Measurements from ENCODE around the gene OXSR1.

OXSR1 gene

DNA sequence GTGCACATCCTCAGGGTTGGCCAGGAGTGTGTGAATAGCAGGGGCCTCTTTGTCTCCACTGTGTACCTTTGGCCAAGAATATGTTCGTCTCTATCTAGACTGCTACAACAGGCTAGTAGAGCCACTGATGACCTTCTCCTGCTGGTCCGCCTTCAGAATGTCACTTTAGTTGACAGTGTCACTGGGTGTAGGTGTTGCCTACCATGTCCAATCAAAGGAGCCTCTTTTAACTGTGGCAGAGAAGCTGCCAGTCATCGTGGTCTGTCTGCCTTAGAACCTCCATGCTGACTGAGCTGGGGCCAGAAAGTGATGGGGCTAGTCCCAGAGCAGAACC, 40.1 kb downstream of the OXSR1 start:
- TF ChIP-seq, protein P1, sequence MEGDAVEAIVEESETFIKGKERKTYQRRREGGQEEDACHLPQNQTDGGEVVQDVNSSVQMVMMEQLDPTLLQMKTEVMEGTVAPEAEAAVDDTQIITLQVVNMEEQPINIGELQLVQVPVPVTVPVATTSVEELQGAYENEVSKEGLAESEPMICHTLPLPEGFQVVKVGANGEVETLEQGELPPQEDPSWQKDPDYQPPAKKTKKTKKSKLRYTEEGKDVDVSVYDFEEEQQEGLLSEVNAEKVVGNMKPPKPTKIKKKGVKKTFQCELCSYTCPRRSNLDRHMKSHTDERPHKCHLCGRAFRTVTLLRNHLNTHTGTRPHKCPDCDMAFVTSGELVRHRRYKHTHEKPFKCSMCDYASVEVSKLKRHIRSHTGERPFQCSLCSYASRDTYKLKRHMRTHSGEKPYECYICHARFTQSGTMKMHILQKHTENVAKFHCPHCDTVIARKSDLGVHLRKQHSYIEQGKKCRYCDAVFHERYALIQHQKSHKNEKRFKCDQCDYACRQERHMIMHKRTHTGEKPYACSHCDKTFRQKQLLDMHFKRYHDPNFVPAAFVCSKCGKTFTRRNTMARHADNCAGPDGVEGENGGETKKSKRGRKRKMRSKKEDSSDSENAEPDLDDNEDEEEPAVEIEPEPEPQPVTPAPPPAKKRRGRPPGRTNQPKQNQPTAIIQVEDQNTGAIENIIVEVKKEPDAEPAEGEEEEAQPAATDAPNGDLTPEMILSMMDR (IDR thresholded peaks at IDR 0.05; ENCODE audit: low read depth, low read length), result no peak
- no peak for DNase-seq (ENCODE audit: extremely low read depth, low read depth)

- DNase-seq (ENCODE audit: extremely low read depth, low read depth), result no peak
- TF ChIP-seq, protein P1 (IDR thresholded peaks at IDR 0.05; ENCODE audit: low read depth, low read length), result no peak
Observed at GRCh38 chr3:38207254-38208003, 42.1 kb downstream of the OXSR1 start.

DNA sequence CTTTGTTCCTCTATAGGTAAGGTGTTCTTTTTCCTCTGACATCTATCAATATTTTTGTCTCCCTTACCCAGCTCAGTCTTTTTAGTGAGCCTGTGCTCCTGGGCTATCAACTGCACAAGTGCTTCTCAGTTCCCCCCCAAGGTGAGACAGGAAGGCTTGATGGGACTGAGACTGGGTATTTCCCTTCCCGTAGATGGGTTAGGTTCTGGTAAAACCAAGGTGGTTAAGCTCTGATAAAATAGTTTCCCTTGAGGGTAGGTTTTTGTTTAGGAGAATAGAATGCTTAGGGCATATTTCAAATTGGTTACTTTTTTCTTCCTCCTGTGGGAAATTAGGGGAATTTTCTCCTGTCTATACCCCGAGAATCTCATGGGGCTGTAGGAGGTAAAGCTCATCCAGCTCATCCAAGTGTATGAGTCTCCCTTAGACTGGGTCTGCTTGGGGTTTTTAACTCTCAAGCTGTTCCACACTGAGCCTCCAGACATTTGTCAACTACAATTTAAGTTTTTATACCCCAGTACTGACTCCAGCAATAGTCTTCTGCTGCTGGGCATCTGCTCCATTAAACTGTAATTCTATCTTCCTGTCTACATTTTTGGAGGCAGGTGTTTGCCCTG, 44.9 kb downstream of the OXSR1 start:
- TF ChIP-seq, protein P1 (IDR thresholded peaks at IDR 0.05; ENCODE audit: low read depth, low read length), result no peak
- no peak for DNase-seq (ENCODE audit: extremely low read depth, low read depth)

DNA sequence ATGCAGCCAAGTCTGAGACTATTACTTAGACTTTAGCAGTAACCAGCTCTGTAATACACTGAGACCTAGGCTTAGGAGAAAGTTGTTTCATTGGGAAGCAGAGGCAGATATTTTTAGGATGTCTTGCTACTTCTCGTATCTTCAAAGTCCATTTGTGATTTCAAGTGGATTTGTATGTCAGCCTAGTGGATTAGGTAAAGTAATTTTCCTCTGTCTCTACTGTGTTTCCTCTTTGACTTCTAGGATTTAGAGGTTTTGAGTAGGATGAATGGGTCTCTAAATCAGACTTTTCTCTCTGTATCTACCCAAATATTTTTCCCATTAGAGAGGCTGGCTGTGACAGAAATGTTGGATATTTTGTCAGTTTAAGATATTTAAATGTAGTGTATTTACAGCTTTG, 46.8 kb downstream of the OXSR1 start:
- TF ChIP-seq, protein P1 (IDR thresholded peaks at IDR 0.05; ENCODE audit: low read depth, low read length), result no peak
- no peak for DNase-seq (ENCODE audit: extremely low read depth, low read depth)

- TF ChIP-seq, protein P1 (IDR thresholded peaks at IDR 0.05; ENCODE audit: low read depth, low read length), result no peak
- no peak for DNase-seq (ENCODE audit: extremely low read depth, low read depth)
Observed at GRCh38 chr3:38214560-38214959, 49.2 kb downstream of the OXSR1 start.

GRCh38 chr3:38219609-38220197, 54.4 kb downstream of the OXSR1 start:
- TF ChIP-seq, protein P1 (IDR thresholded peaks at IDR 0.05; ENCODE audit: low read depth, low read length), result no peak
- no peak for DNase-seq (ENCODE audit: extremely low read depth, low read depth)

GRCh38 chr3:38221005-38221404, 55.7 kb downstream of the OXSR1 start:
- DNase-seq (ENCODE audit: extremely low read depth, low read depth), result no peak
- TF ChIP-seq, protein P1 (IDR thresholded peaks at IDR 0.05; ENCODE audit: low read depth, low read length), result no peak

All from AG09319 (cell line).